HL-60/S4 treated with retinoic acid at 250 ng/mL for 4 days and 3 days (cell line): ENCODE measurements around the gene DDAH1.

Source experiments
- in situ Hi-C: fragments of 300-500 bp; cut with MboI; formaldehyde crosslinking; loops from 2 replicates; pipeline ENCODE4 v1.7.0; 2022; ENCODE audit warnings: low sequenced_read_pairs

Gene DDAH1

DNA sequence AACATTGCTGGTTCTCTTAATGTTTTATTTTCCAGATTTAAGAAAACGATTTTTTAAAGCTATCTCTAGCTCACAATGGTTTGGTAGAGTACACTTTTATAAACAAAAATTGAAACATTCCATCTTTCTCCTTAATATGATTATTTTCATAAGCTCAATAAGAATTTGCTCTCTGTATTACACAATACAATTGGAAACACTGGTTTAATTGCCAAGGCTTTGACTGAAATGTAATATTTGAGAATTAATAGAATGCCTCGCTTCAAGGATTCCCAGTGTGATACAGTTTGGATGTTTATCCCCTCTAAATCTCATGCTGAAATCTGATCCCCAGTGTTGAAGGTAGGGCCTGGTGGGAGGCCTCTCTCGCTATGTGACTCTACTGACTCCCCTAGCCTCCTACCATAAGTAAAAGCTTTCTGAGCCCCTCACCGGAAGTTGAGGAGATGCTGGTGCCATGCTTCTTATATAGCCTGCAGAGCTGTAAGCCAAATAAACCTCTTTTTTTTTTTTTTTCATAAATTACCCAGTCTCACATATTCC, 67.4 kb downstream of the DDAH1 start:
- in situ Hi-C loops = no loop called here

- in situ Hi-C loops = no loop called here
Measured at GRCh38 chr1:85396194-85396593, 68.8 kb downstream of the DDAH1 start.

DNA sequence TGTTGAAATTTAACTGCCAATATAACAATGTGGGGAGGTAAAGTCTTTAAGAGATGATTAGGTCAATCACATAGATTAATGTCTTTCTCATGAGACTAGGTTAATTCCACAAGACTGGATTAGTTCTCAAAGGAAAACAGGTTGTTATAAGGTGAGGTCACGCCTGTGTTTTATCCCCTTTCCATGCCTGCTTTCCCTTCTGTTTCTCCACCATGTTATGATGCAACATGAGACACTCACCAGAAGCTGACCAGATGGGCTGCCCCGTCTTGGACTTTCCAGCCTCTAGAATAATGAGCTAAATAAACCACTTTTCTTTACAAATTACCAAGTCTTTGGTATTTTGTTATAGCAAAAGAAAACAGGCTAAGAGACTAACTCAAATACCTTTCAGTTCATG, 70.8 kb downstream of the DDAH1 start:
- in situ Hi-C loops = no loop called here

GRCh38 chr1:85393490-85393889, 71.5 kb downstream of the DDAH1 start:
- in situ Hi-C loops = no loop called here

GRCh38 chr1:85388416-85388815, 76.5 kb downstream of the DDAH1 start:
- in situ Hi-C loops = no loop called here

GRCh38 chr1:85387781-85388180, 77.2 kb downstream of the DDAH1 start:
- in situ Hi-C loops = no loop called here

- in situ Hi-C loops = no loop called here
Measured at GRCh38 chr1:85386068-85386722, 78.8 kb downstream of the DDAH1 start.

DNA sequence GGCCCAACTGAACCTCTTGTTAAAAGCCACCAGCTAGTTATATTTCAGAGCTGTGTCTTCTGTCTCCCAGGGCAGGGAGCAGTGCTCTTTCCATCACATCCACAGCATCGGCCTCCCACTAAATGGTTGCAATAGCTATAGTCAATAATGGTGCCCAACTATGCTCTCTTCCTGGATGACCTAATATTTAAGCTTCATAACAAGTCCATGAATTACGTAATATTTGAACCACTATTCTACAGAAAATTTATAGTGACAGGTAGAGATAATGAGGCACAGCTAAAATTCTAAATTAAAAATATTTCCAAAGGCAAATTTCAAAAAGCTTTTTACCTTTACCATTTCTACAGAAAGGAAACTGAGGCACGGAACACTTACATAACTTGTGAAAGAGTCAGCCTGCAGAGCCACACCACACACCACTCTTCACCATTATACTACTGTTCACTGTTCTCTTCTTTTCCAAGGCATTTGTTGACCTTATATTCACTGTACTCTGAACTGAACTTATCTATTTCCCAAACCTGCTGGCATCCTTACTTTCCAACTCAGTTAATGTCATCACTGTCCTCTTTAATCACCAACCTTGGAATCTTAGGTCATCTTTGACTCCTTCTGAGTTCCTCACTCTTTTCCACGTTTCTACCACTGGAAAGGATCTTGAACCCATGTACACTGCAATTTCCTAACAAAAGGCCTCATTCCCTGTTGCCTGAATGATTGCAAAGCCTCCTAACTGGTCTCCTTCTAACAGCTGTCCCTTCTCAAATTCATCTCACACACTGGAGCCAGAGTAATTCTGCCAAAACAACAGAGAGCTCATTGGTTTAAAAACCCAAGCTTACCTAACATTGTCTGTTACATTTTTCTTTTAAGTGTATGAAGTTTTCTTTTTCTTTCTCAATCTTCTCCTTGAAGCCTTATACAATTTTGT, 85.5 kb downstream of the DDAH1 start:
- in situ Hi-C loops = no loop called here

- in situ Hi-C loops = no loop called here
Measured at GRCh38 chr1:85378534-85378933, 86.4 kb downstream of the DDAH1 start.

GRCh38 chr1:85376356-85376755, 88.6 kb downstream of the DDAH1 start:
- in situ Hi-C loops = no loop called here

DNA sequence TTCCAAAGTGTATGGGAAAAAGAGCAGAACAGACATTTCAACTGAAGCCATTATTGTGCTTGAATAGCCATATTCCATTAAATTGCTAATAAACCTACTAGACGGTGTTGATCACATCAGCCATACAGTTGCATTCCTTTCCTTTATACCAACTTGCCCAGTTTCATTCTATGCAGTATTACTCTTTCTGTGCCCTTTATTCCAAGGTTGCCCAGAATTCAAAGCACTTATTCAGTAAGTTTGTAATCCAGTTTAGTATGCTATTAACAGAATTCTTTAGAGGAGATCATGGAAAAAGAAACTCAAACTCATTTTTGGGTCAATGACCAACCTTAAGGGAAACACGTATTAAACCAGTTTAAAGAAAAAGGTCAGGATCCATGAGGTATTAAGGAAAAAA, 89.5 kb downstream of the DDAH1 start:
- in situ Hi-C loops = no loop called here

DNA sequence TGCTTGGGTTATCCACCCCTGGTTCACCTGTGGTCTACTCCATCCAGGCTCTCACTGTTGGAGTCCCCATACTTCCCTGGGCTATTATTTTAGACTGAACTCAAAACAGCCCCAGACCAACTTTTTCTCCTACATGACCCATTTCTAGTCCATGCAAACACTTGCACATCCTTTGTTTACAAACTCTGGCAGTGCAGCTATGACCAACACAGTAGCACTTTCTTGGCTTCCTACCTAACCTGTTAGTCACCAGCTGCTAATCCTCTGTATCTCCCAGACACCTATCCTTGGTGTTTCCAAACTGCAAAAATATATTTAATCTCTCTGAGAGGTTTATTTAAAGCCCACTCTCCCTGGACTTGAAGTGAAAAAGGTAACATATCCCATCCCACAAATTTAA, 90.8 kb downstream of the DDAH1 start:
- in situ Hi-C loops = no loop called here

- in situ Hi-C loops = no loop called here
Measured at GRCh38 chr1:85373378-85373708, 91.6 kb downstream of the DDAH1 start.

DNA sequence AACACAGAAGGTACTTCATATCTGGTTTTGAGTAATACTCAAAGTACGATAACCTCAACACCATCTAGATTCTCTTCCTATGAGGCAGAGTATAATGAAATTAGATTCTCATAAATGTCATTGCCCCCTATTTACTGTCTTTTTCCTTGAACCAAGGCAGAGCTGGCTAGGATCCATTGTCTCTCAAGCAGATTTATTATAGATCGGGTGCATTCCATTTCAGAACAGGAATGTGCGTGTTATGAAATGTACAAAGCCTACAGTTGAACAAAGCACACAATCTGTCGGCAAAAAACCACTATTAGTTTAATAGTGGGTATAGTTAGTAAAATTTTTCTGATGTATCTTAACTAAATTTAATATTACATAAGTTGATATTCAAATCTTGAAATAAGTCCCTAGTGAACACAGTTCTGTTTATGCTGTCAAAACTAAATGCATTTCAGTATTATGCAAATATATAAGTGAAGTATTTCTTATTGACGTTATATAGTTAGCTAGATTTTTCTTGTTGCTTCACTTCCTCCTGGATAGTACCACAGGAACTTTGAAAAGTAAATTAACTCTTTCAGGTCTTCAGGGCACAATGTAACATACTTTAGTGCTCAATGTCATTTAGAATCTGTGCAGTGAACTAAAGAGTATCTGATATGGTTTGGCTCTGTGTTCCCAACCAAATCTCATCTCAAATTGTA, 92.1 kb downstream of the DDAH1 start:
- in situ Hi-C loops = no loop called here

- in situ Hi-C loops = no loop called here
Measured at GRCh38 chr1:85371021-85371420, 93.9 kb downstream of the DDAH1 start.

GRCh38 chr1:85368073-85368770, 96.7 kb downstream of the DDAH1 start:
- in situ Hi-C loops = no loop called here

DNA sequence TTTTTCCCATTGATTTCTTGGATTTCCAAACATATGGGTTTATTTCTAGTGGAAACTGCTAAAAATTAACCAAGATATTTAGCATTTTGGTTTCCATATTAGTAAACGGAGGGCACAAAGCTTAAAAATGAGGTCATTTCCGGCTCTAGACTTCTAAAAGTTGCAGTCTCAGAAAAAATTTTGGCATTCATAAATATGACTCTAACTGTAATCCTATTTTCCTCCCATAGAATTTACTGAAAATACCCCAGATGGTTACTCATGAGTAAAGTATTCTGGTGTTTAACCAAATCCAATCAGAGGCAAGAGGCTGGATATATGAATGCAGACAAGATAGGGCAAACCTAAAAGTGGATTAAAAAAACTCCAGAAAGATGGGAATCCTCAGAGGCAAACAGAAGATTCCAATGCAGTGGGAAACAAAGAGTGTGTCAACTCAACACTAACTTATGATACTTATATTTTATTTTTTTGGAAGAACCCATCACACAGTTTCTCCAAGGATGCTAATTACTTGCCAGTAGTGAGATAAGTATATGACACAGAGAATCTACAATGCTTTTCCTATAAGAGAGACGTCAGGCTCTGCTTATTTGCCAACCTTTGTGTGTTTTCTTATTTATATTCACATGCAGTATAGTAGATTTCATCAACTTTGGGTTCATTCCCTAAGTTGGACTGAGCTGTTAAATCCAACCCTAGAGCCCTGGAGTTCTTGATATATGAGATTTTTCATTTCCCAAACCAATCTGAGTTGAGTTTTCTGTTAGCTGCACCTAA, 98.4 kb downstream of the DDAH1 start:
- in situ Hi-C loops = no loop called here

DNA sequence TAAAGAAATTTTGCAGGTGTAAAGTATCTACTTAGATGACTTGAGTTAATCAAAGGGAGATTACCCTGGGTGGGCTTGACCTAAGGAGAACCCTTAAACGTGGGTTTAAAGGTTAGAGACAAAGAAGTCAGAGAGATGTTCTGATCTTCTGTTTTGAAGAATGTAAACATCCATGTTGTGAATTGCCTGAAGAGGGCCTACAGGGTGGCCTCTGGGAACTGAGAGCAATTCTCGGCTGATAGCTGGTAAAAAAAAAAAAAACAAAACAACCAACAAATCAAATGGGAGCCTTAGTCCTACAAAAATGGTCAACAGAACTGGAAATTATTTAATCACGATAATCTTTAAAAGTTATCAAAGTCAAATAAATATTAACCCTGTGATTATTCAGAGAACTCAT, 99.1 kb downstream of the DDAH1 start:
- in situ Hi-C loops = no loop called here

DNA sequence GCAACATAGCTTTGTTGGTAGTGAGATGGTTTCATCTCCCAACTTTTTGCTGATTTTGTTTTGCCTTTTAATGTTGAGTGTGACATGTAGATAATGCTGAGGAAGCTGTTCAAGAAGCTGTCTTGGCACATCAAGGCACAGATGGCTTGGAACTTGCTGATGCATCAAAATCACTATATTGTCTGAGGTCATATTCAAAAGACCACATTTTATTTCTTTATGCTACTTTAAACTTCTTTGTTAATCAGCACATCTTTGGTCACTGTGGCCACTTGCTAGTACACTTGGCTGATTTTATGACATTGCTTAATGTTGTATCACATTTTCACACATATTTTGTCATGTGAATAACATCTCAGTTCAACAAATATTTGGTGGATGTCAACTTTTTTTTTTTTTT, 101.4 kb downstream of the DDAH1 start:
- in situ Hi-C loops = no loop called here

- in situ Hi-C loops = no loop called here
Measured at GRCh38 chr1:85363092-85363491, 101.9 kb downstream of the DDAH1 start.
